ENCODE results near the gene COL4A5.

The COL4A5 gene

DNA sequence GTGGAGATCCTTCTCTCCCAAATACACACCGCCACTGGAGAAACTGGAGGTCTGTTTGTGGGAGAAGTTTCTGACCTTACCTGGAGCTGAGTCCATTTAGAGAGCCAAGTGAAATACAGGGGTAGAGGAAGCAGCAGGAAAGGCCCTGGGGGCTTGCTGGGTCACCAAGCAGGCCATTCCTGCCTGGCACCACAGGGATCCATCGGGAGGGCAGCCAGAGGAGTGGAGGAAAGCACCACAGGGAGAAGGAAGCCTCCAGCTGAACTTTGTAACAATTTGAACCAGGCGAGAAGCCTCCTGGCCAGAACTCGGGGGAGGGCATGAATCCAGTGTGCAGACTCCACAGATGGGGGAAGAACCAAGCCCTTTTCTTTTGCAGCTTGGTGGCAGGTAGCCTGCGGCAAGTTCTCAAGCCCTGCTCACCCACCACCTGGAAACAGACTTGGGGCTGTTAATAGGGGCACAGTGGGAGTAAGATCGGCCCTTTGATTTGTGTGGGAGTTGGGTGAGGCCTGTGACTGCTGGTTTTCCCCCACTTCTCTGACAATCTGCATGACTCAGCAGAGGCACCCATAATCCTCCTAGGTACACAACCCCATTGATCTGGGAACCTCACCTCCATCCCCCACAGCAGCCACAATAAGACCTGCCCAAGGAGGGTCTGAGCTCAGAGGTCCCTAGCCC lies 202.1 kb downstream of the COL4A5 start:
- DNase-seq: no peak
- no peak overlapping the region for H3K27ac Mint-ChIP-seq

DNA sequence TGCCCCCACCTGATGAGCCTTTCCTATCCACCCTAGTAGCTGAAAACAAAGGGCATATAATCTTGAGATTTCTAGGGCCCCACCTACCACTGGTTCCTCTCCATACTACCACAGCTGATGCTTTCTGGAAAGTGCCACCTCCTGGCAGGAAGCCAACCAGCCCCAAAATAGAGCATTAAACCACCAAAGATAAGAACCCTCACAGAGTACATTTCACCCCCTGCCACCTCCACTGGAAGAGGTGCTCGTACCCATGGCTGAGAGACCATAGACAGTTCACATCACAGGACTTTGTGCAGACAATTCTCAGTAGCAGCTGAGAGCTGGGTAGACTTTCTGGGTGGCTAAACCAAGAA lies 202.6 kb downstream of the COL4A5 start:
- no peaks in the 10 kb centered on the region for H3K4me1 Mint-ChIP-seq (ENCODE audit: low read depth)
- H3K27ac Mint-ChIP-seq: no peak overlapping the region
- no peak for DNase-seq
- peaks cover 15% of the 10 kb centered on the region for H3K27me3 Mint-ChIP-seq
- peaks cover 2% of the 10 kb centered on the region for H3K9me3 Mint-ChIP-seq
- no peaks in the 10 kb centered on the region for H3K36me3 Mint-ChIP-seq (ENCODE audit: low read depth)
- H3K4me3 Mint-ChIP-seq: no peak overlapping the region

More for the DNA sequence above, 202.1 kb downstream of the COL4A5 start:
- Mint-ChIP-seq H3K4me1 (ENCODE audit: low read depth) (no peaks in the 10 kb centered on the region), H3K9me3 (peaks cover 2% of the 10 kb centered on the region), H3K27me3 (peaks cover 14% of the 10 kb centered on the region), H3K36me3 (ENCODE audit: low read depth) (no peaks in the 10 kb centered on the region), H3K4me3 (no peak overlapping the region)

DNA sequence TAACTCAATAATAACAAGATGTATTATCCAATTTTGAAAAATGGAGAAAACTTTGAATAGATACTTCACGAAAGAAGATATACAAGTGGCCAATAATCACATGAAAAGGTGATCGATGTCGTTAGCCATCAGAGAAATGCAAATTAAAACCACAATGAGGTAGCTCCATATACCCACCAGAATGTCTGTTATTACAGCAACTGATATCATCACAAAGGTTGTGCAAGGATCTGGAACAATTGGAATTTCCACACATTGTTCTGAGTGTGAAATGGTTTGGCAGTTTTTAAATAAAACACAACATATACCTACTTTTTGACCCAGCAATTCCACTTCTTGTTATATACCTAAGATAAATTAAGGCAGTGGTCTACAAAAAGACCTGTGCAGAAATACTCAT lies 225.1 kb downstream of the COL4A5 start:
- Mint-ChIP-seq H3K4me3 (no peak overlapping the region), H3K4me1 (ENCODE audit: low read depth) (no peaks in the 10 kb centered on the region), H3K27me3 (peaks cover 9% of the 10 kb centered on the region), H3K9me3 (no peaks in the 10 kb centered on the region), H3K36me3 (ENCODE audit: low read depth) (no peaks in the 10 kb centered on the region), H3K27ac (no peak overlapping the region)
- DNase-seq: no peak

DNA sequence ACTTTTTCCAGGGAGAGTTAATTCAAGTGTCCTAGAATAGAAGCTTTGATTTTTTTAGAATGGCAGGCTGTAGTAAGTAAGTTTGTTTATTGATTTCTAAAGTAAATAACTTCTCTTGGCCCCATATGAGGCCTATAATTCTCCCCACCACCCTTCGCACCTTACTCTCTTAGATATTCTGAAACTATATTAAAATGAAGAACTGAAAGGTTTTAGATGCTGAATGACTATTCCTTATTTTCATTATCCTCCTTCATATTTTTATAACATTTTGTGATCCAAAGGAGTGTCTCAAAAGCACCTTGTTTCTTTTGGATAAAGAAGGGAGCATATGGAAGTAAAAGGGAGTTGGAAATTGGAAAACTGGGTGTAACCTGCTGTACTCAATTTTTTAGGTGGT lies 226.5 kb downstream of the COL4A5 start:
- Mint-ChIP-seq H3K4me1 (ENCODE audit: low read depth) (no peaks in the 10 kb centered on the region), H3K27me3 (peaks cover 9% of the 10 kb centered on the region), H3K9me3 (no peaks in the 10 kb centered on the region), H3K36me3 (ENCODE audit: low read depth) (no peaks in the 10 kb centered on the region), H3K4me3 (no peak overlapping the region), H3K27ac (no peak overlapping the region)
- DNase-seq: no peak

DNA sequence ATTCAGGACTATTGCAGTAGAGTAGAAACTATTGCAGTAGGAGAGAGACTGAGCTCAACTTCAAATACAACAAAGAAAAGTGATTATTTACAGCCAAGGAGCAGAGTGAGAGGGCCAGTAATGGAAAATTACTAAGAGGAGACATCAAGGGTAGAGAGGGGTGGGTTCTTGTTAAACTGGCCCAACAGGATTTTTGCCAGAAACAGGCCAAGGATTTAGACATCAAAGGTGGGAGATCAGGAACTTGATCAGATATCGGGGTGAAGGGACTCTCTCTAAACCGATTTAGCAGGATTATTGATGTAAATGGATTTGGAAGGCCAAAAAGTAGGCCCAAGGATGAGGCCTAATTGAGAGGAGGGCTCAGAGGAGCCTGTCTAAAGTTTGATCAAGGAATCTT lies 231.9 kb downstream of the COL4A5 start:
- Mint-ChIP-seq H3K36me3 (ENCODE audit: low read depth) (no peaks in the 10 kb centered on the region), H3K9me3 (no peaks in the 10 kb centered on the region), H3K4me1 (ENCODE audit: low read depth) (no peaks in the 10 kb centered on the region), H3K4me3 (no peak overlapping the region), H3K27ac (no peak overlapping the region), H3K27me3 (no peaks in the 10 kb centered on the region)
- no peak for DNase-seq

DNA sequence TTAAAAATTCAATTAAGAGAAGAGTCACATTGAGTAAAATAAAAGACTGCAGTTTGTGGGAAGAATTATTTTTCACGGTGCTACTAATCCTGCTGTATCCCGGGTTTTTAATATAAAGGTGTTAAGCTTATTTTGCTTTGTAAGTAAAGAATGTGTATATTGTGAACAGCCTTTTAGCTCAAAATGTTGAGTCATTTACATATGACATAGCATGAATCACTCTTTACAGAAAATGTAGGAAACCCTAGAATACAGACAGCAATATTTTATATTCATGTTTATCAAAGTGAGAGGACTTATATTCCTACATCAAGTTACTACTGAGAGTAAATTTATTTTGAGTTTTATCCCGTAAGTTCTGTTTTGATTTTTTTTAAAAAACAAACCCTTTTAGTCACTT lies 257.1 kb downstream of the COL4A5 start:
- no peaks in the 10 kb centered on the region for H3K4me1 Mint-ChIP-seq (ENCODE audit: low read depth)
- no peak for DNase-seq
- no peak overlapping the region for H3K27ac Mint-ChIP-seq
- H3K36me3 Mint-ChIP-seq (ENCODE audit: low read depth): no peaks in the 10 kb centered on the region
- peaks cover 29% of the 10 kb centered on the region for H3K27me3 Mint-ChIP-seq
- no peak overlapping the region for H3K4me3 Mint-ChIP-seq
- no peaks in the 10 kb centered on the region for H3K9me3 Mint-ChIP-seq

DNA sequence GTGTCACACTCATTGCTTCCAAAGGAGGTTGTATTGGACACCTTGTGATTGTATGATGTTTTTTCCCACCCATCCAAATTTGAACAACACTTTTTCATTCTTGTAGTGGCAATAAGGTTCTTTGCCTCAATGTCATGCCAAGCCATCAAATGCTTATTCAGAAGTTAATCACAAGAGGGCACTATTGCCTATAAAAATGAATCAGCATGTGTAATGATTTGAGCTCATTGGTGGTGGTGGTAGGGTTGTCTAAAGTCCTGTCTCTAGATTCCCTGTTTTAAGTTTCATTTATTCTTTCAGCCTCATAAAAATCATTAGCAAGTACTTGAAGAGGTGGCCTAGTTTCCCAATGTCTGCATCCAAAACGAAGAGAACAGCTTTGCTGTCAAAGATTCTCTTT lies 259.7 kb downstream of the COL4A5 start:
- Mint-ChIP-seq H3K9me3 (no peaks in the 10 kb centered on the region), H3K36me3 (ENCODE audit: low read depth) (no peaks in the 10 kb centered on the region), H3K4me1 (ENCODE audit: low read depth) (no peaks in the 10 kb centered on the region), H3K4me3 (no peak overlapping the region), H3K27me3 (peaks cover 30% of the 10 kb centered on the region), H3K27ac (no peak overlapping the region)
- DNase-seq: no peak

DNA sequence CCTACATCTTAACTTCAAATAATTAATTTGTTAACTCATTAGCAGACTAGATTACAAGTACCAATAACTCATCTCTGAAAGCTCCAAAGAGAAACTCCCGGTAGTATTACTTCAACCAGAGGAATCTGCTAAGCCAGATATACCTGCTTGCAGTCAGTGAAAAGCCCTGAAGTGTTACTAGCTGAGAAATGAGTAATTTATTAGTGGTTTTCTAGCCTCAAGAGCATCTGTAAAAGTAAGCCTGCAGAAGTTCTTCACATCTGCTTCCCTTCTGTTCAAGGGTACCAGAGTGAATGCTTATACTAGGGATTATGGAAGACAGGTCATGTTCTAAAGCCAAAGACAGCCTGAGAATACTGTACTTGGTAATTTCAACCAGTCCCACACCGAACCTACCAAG lies 262.0 kb downstream of the COL4A5 start:
- peaks cover 29% of the 10 kb centered on the region for H3K27me3 Mint-ChIP-seq
- H3K36me3 Mint-ChIP-seq (ENCODE audit: low read depth): no peaks in the 10 kb centered on the region
- H3K27ac Mint-ChIP-seq: no peak overlapping the region
- no peaks in the 10 kb centered on the region for H3K4me1 Mint-ChIP-seq (ENCODE audit: low read depth)
- H3K4me3 Mint-ChIP-seq: no peak overlapping the region
- H3K9me3 Mint-ChIP-seq: no peaks in the 10 kb centered on the region
- no peak for DNase-seq

DNA sequence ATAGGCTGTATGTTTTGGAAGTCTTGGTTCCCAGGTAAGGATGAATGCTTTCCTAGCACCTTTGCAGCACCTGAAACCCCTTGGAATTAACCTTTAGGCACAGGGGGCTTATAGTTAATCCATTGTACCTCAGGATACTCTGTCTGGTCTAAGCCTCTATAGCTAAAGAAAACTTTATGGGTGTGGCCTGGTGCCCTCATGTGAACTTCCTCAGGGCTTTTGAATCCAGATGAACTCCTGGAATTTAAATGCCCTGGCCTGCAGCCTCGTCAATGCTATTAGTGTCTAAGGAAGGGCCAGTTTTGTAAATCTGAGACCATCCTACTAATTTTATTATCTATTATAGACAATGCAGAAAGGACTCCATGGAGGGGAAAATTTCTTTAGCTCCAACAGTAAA lies 262.9 kb downstream of the COL4A5 start:
- DNase-seq: no peak
- Mint-ChIP-seq H3K27me3 (peaks cover 29% of the 10 kb centered on the region), H3K9me3 (no peaks in the 10 kb centered on the region), H3K27ac (no peak overlapping the region), H3K4me3 (no peak overlapping the region), H3K4me1 (ENCODE audit: low read depth) (no peaks in the 10 kb centered on the region), H3K36me3 (ENCODE audit: low read depth) (no peaks in the 10 kb centered on the region)

DNA sequence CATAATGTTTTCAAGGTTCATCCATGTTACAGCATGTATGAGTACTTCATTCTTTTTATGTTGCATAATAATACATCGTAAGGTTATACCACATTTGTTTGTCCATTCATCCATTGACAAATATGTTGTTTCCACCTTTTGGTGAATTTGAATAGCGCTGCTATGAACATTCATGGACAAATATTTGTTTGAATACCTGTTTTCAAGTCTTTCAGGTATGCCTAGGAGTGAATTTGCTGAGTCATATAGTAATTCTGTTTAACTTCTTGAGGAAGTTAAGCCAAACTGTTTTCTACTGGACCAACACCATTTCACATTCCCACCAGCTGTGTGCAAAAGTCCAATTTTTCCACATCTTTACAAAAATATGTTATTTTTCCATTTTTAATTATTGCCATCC lies 265.2 kb downstream of the COL4A5 start:
- Mint-ChIP-seq H3K27ac (no peak overlapping the region), H3K27me3 (peaks cover 17% of the 10 kb centered on the region), H3K36me3 (ENCODE audit: low read depth) (no peaks in the 10 kb centered on the region), H3K4me1 (ENCODE audit: low read depth) (no peaks in the 10 kb centered on the region), H3K9me3 (no peaks in the 10 kb centered on the region), H3K4me3 (no peak overlapping the region)
- no peak for DNase-seq

DNA sequence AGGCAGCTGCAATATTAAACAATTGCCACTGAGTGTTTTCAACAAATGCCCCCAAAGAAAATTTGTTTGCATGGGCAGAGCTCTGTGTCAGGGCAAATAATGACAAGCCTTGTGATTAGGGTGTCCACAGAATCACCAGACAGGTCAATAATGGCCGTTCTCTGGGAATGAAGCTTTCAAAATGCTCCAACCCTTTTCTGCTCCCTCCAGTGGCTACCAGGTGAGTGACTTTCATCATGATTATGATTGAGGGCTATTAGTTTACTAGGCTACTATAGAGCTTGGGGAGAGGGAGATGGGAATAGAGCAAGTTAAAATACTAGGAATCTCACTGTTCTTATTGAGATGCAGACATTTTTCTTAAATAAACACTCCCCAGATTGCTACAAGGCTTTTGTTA lies 273.2 kb downstream of the COL4A5 start:
- Mint-ChIP-seq H3K9me3 (peaks cover 6% of the 10 kb centered on the region), H3K27ac (no peak overlapping the region), H3K36me3 (ENCODE audit: low read depth) (no peaks in the 10 kb centered on the region), H3K4me3 (no peak overlapping the region), H3K27me3 (peaks cover 23% of the 10 kb centered on the region), H3K4me1 (ENCODE audit: low read depth) (no peaks in the 10 kb centered on the region)
- DNase-seq: no peak

DNA sequence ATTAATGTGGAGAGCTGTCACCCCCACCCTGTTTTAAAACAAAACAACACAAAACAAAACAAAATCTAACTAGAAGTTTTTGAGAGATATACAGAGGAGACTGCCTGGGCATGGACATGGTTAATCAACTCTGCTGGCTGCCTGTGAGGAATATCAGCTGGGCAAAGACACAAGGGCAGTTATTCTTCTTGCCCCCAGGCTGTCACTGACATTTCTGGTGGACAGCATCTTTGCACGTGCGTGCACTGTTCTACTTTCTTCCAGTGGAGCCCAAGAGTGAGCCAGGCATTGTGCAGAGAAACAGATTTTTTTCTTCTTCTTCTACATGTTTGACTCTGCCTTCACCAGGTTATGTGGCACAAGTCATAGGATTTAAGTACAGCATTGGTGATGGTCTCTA lies 282.9 kb downstream of the COL4A5 start:
- Mint-ChIP-seq H3K27me3 (peaks cover 41% of the 10 kb centered on the region), H3K4me3 (no peak overlapping the region), H3K27ac (no peak overlapping the region), H3K36me3 (ENCODE audit: low read depth) (no peaks in the 10 kb centered on the region), H3K4me1 (ENCODE audit: low read depth) (no peaks in the 10 kb centered on the region), H3K9me3 (no peaks in the 10 kb centered on the region)
- DNase-seq: no peak

DNA sequence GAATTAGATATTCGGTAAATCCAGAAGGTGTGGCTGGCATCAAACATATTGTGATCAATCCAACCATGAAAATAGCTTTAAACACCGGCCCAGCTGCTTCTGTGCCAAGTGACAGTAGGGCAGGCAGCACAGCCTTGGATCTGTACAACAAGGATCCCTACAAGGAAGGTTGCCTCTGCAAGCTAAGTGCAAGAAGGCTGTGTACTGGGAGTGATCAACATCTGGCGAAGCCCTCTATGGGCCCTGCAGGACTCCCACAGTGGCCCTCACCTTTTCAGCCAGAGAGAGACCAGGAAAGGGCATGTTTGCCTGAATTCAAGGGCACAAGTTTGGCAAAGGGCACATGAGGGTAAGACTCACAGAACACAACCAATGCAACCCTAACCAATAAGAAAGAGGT lies 287.1 kb downstream of the COL4A5 start:
- H3K27me3 Mint-ChIP-seq: peaks cover 55% of the 10 kb centered on the region
- no peaks in the 10 kb centered on the region for H3K36me3 Mint-ChIP-seq (ENCODE audit: low read depth)
- H3K4me3 Mint-ChIP-seq: no peak overlapping the region
- H3K4me1 Mint-ChIP-seq (ENCODE audit: low read depth): no peaks in the 10 kb centered on the region
- H3K27ac Mint-ChIP-seq: no peak overlapping the region
- DNase-seq: no peak
- no peaks in the 10 kb centered on the region for H3K9me3 Mint-ChIP-seq

DNA sequence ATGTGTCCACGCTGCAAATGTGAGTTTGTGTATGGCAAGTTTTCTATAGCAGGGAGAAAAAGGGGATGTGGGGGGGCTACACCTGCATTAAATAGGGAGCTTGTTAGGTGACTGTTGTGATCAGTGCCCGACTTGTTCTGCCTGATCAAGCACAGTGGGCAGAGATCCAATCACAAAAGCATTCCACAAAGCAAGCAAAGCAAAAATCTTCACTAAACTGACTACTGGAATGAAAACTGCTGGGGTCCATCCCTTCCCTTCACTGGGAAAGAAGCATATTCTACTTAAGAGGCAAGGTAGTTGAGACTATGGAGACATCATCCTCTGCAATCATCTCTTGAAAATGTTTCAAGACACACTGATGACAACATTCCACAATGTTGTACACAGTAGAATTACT lies 291.5 kb downstream of the COL4A5 start:
- H3K27me3 Mint-ChIP-seq: peaks cover 79% of the 10 kb centered on the region
- no peaks in the 10 kb centered on the region for H3K9me3 Mint-ChIP-seq

DNA sequence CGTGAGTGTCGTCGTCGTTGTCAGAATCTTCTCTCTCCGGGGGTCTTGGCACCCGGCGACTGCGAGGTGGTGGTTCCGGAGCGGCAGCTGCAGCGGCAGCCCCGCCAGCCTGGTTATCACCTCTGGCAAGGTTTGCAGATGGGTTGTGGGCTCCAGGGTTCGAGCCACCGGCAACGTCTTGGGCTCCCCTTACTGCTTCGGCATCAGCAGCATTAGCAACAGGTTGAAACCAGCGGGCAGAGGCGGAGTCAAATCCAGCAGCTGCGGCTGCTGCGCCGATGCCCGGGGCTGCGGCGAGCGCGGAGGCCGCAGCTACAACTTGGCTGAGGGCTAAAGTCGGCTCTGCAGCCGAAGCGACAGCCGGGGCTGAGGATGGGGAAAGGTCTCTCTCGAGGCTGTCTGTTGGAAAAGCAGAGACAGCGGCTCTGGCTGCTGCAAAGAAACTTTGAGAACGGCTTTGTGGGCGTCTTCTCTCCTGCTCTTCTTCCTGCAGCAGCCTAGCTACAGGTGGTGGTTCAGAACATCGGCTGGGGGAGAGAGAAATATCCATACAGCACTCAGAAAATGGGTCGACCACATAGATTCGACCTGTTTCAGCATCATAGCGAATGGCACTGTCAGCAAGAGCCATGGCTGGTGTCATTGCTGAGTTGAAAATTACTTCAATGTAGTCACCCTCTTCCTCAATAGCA lies 293.1 kb downstream of the COL4A5 start:
- Mint-ChIP-seq H3K36me3 (ENCODE audit: low read depth) (no peaks in the 10 kb centered on the region), H3K27me3 (peaks cover 85% of the 10 kb centered on the region), H3K4me3 (no peak overlapping the region), H3K4me1 (ENCODE audit: low read depth) (no peaks in the 10 kb centered on the region), H3K9me3 (no peaks in the 10 kb centered on the region), H3K27ac (no peak overlapping the region)
- DNase-seq: no peak

More for the DNA sequence above, 291.5 kb downstream of the COL4A5 start:
- Mint-ChIP-seq H3K4me3 (no peak overlapping the region), H3K4me1 (ENCODE audit: low read depth) (no peaks in the 10 kb centered on the region), H3K27ac (no peak overlapping the region), H3K36me3 (ENCODE audit: low read depth) (no peaks in the 10 kb centered on the region)
- DNase-seq: no peak

Data from activated T-cell treated with anti-CD3 and anti-CD28 coated beads, Interleukin-2, amount 50 U/mL, for 24 hours (primary cell).